K562 (cell line): Measurements from ENCODE around the gene PTCRA. TPM values are rescaled to one million over a fixed set of nuclear protein-coding genes. Genes with fewer than 3 reads are reported as not detected.

Experiments
- ARID3B ChIP-seq: fragments of 250-450 bp; sonication (Bioruptor Pico); IDR thresholded peaks from 2 replicates; pipeline ENCODE4 v1.4.0; 2020; ENCODE audit warnings: borderline replicate concordance
- NFE2 ChIP-seq: IDR thresholded peaks from 2 replicates; pipeline ENCODE4 v1.6.1; 2014; ENCODE audit warnings: antibody characterized with exemption, low read depth
- ZNF316 ChIP-seq: fragments of 450-650 bp; IDR thresholded peaks from 2 replicates; pipeline ENCODE4 v1.6.1; 2016
- polyA plus RNA-seq, 8 experiments: library from polyadenylated mRNA; depleted of rRNA in 4 of 8; stranded (reverse) in 5 of 8; unstranded in 3 of 8; fragments of >200 nt; fragmentation: Nextera tagmentation in 2 of 8; fragmentation: Illumina TruSeq in 1 of 8; extraction: Ambion mirVana in 2 of 8; extraction: Trizol in 1 of 8; gene quantifications; 2 replicates each; pipeline versions ENCODE4 v1.2.1 to v1.2.3, GENCODE V29; 2011 to 2014; ENCODE audit warnings: inconsistent platforms in 1 of 8, missing spikeins in 1 of 8
- total RNA-seq, 7 experiments: library from RNA; depleted of rRNA in 6 of 7; stranded (reverse); fragments of >200 nt in 6 of 7; fragmentation: Illumina TruSeq in 2 of 7; extraction: Trizol in 2 of 7; gene quantifications; 2 replicates each; pipeline versions ENCODE4 v1.2.1 to v1.2.3, GENCODE V29; 2011 to 2021; ENCODE audit warnings: low replicate concordance in 1 of 7
- TF ChIP-seq, protein P1 (sequence below): sonication (generic); formaldehyde crosslinking; IDR thresholded peaks from 2 replicates; pipeline ENCODE4 v1.8.1; 2023; ENCODE audit warnings: mild to moderate bottlenecking, missing genetic modification reagents

The PTCRA gene
- total and polyA plus RNA-seq, 9 of the 15 experiments (the other 6 are each of a cell fraction or from before 2014, with no cell fraction given): 0.21 TPM; not detected in 8

DNA sequence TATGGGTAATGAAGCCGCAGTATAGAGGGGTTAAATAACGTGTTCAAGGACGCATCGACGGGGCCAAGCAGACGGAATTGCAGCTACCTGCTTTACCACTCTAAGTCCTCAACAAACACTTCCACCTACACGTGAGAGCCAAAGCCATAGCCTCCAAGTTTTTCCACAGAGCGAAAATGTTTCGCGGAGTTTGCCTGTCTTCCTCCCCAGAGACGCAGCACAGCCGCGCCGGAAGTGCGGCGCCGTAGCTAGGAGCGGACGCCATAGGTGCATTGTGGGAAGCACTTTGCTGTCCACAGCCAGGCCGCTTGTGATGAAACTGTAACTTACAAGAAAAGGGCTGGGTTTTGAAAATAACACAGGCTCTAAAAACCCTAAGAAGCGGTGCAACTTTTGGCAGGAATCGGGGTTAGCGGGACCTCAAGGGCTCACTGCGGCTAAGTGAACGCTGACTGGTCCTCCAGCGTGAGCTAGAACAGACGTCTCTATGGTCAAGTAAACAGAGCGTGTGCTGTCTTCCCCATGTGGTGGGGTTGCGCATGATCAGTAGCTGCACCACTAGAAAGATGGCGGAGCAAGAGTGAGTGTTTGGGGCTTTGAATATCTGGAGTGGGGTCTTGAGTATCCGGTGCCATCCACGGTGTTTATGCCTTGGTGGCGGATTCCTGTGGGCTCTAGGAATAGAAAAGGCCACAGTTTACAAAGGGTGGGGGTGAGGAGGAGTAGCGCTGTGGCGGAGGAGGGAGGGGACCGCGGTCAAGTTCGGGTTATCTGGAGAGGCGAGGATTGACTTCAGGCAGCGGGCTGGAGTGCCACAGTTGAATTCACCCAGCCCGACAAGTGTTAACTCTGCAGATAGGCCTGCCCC is 36.2 kb upstream of the PTCRA start, which contains the start of gene RPL7L1 (continued):
- TF ChIP-seq ARID3B: no peak
- no peak for TF ChIP-seq NFE2
- TF ChIP-seq, protein P1, sequence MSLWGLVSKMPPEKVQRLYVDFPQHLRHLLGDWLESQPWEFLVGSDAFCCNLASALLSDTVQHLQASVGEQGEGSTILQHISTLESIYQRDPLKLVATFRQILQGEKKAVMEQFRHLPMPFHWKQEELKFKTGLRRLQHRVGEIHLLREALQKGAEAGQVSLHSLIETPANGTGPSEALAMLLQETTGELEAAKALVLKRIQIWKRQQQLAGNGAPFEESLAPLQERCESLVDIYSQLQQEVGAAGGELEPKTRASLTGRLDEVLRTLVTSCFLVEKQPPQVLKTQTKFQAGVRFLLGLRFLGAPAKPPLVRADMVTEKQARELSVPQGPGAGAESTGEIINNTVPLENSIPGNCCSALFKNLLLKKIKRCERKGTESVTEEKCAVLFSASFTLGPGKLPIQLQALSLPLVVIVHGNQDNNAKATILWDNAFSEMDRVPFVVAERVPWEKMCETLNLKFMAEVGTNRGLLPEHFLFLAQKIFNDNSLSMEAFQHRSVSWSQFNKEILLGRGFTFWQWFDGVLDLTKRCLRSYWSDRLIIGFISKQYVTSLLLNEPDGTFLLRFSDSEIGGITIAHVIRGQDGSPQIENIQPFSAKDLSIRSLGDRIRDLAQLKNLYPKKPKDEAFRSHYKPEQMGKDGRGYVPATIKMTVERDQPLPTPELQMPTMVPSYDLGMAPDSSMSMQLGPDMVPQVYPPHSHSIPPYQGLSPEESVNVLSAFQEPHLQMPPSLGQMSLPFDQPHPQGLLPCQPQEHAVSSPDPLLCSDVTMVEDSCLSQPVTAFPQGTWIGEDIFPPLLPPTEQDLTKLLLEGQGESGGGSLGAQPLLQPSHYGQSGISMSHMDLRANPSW (CRISPR knock-in tag): peak; percentile 74
- no peak for TF ChIP-seq ZNF316
- TF ChIP-seq, all 486 proteins: peak for 234
